H1 (cell line): ENCODE measurements around the gene C3orf49. TPM values are rescaled to one million over a fixed set of nuclear protein-coding genes. Genes with fewer than 3 reads are reported as not detected.
A peak's percentile ranks its signal among the peaks of the same experiment; 100 is the strongest.

Source experiments
- BRCA1 ChIP-seq: IDR thresholded peaks from 2 replicates; pipeline ENCODE4 v1.6.1; 2012; ENCODE audit warnings: low read depth, low read length, improper control_type of control experiment
- CHD7 ChIP-seq: fragments of 300-600 bp; sonication (generic); IDR thresholded peaks from 2 replicates; pipeline ENCODE4 v1.7.1; 2012; ENCODE audit warnings: low read length, moderate library complexity, mild to moderate bottlenecking, inconsistent platforms; ENCODE audit not compliant: insufficient replicate concordance
- SP1 ChIP-seq: IDR thresholded peaks from 2 replicates; pipeline ENCODE4 v1.6.1; 2011; ENCODE audit warnings: low read depth, low read length
- SUZ12 ChIP-seq: fragments of 200-600 bp; sonication (generic); IDR thresholded peaks from 2 replicates; pipeline ENCODE4 v1.6.1; 2012; ENCODE audit warnings: mild to moderate bottlenecking, inconsistent platforms, low read length, moderate library complexity, mixed read lengths
- polyA plus RNA-seq, 7 experiments: library from polyadenylated mRNA; depleted of rRNA in 3 of 7; stranded (reverse) in 5 of 7; unstranded in 2 of 7; fragments of >200 nt in 5 of 7; fragments of 200-250 nt in 2 of 7; gene quantifications; 1 replicate in 5 of 7; 2 replicates in 1 of 7; 4 replicates in 1 of 7; pipeline versions ENCODE4 v1.2.1 to v1.2.3, GENCODE V29; 2011 to 2013; ENCODE audit warnings: missing spikeins in 2 of 7, mixed read lengths in 2 of 7
- total RNA-seq: library from RNA; stranded (reverse); fragmentation: NEBNext Ultra II Directional; extraction: Animal tissue kit (Norgen Biotek cat#: 25700); gene quantifications from 2 replicates; pipeline ENCODE4 v1.2.1, GENCODE V29; 2021

C3orf49 gene
- total and polyA plus RNA-seq, 2 of the 8 experiments (the other 6 are each of a cell fraction or from before 2014, with no cell fraction given), result not detected

- TF ChIP-seq CHD7, result no peak
- TF ChIP-seq SUZ12, result no peak
- TF ChIP-seq BRCA1, result no peak
- peak; percentile 87 for TF ChIP-seq SP1
These were observed 28.8 kb downstream of the C3orf49 start (continued) for GRCh38 chr3:63847718-63848450.
